OCI-LY1 (cell line): ENCODE results near the gene ST3GAL3.

Source experiments
- H2AFZ ChIP-seq: fragments of 200-600 bp; sonication (generic), shearing (Covaris generic); 2 replicates; pipeline ENCODE4 v1.6.0; 2014; ENCODE audit warnings: antibody characterized with exemption, mild to moderate bottlenecking, low read length
- H3F3A ChIP-seq: fragments of 200-600 bp; sonication (generic), shearing (Covaris generic); 2 replicates; pipeline ENCODE4 v1.6.0; 2014; ENCODE audit warnings: mild to moderate bottlenecking, antibody characterized with exemption, low read length, moderate library complexity; ENCODE audit not compliant: insufficient read depth
- H3K27ac ChIP-seq: fragments of 200-600 bp; sonication (generic); 2 replicates; pipeline ENCODE4 v1.5.1; 2014; ENCODE audit warnings: low read length, mixed run types, mild to moderate bottlenecking, low read depth; ENCODE audit not compliant: poor library complexity, severe bottlenecking
- H3K27me3 ChIP-seq: fragments of 200-600 bp; sonication (generic); 2 replicates; pipeline ENCODE4 v1.6.0; 2014; ENCODE audit warnings: antibody characterized with exemption, mild to moderate bottlenecking, low read length, moderate library complexity; ENCODE audit not compliant: insufficient read depth
- H3K36me3 ChIP-seq: fragments of 200-600 bp; sonication (generic); 2 replicates; pipeline ENCODE4 v1.6.1; 2014; ENCODE audit warnings: mild to moderate bottlenecking, antibody characterized with exemption, low read length, moderate library complexity, mixed read lengths; ENCODE audit not compliant: insufficient read depth
- H3K4me1 ChIP-seq: fragments of 200-600 bp; sonication (generic); 2 replicates; pipeline ENCODE4 v1.5.1; 2014; ENCODE audit warnings: mild to moderate bottlenecking, low read length, moderate library complexity; ENCODE audit not compliant: insufficient read depth, severe bottlenecking
- H3K4me2 ChIP-seq: fragments of 200-600 bp; sonication (generic), shearing (Covaris generic); 2 replicates; pipeline ENCODE4 v1.6.1; 2014; ENCODE audit warnings: low read length
- H3K4me3 ChIP-seq: fragments of 200-600 bp; sonication (generic); 2 replicates; pipeline ENCODE4 v1.5.1; 2014; ENCODE audit warnings: low read length, low read depth, mild to moderate bottlenecking, mixed read lengths; ENCODE audit not compliant: poor library complexity, severe bottlenecking
- H3K79me2 ChIP-seq: fragments of 200-600 bp; shearing (Covaris generic); 2 replicates; pipeline ENCODE4 v1.6.1; 2016; ENCODE audit warnings: mixed run types, low read length, mixed read lengths; ENCODE audit not compliant: insufficient read depth
- H3K9ac ChIP-seq: fragments of 200-600 bp; sonication (generic), shearing (Covaris generic); 2 replicates; pipeline ENCODE4 v1.6.1; 2014; ENCODE audit warnings: mild to moderate bottlenecking, low read length, mixed read lengths
- H3K9me2 ChIP-seq: fragments of 200-600 bp; sonication (generic), shearing (Covaris generic); 2 replicates; pipeline ENCODE4 v1.6.1; 2014; ENCODE audit warnings: low read depth, mild to moderate bottlenecking, low read length, mixed read lengths
- H3K9me3 ChIP-seq: fragments of 200-600 bp; shearing (Covaris generic); 2 replicates; pipeline ENCODE4 v1.6.1; 2014; ENCODE audit warnings: low read length, mixed read lengths
- H4K20me1 ChIP-seq: fragments of 200-600 bp; sonication (generic), shearing (Covaris generic); 2 replicates; pipeline ENCODE4 v1.6.0; 2016; ENCODE audit warnings: mild to moderate bottlenecking, low read length; ENCODE audit not compliant: insufficient read depth
- EZH2 ChIP-seq: fragments of 200-600 bp; sonication (generic), shearing (Covaris generic); IDR thresholded peaks from 2 replicates; pipeline ENCODE4 v1.8.0; 2017; ENCODE audit warnings: borderline replicate concordance, mixed run types, mild to moderate bottlenecking, antibody characterized with exemption, low read length, moderate library complexity, mixed read lengths
- TF ChIP-seq, protein P1 (sequence below): fragments of 200-600 bp; sonication (generic), shearing (Covaris generic); IDR thresholded peaks from 2 replicates; pipeline ENCODE4 v1.5.1; 2017; ENCODE audit warnings: mild to moderate bottlenecking, antibody characterized with exemption, low read length, moderate library complexity, mixed read lengths

Gene ST3GAL3

DNA sequence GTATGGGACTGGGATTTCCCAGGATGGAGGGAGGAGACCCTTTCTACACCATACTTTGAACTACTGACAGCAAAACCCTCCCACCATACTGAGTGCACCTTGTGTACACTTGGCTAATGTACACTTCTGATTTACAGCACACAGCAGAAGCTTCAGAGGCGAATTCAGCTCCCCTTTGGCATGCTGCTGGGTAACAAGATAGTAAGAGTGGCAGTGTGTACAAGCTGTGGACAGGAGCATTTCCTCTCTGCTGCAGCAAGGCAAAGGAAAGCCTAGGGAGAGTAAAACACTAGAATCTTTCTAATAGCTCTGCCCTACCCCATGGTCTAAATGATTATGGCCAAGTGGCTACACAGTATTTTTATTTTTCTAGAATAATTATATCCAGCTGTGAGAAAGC lies 142.3 kb downstream of the ST3GAL3 start:
- no peak for TF ChIP-seq EZH2
- TF ChIP-seq, protein P1, sequence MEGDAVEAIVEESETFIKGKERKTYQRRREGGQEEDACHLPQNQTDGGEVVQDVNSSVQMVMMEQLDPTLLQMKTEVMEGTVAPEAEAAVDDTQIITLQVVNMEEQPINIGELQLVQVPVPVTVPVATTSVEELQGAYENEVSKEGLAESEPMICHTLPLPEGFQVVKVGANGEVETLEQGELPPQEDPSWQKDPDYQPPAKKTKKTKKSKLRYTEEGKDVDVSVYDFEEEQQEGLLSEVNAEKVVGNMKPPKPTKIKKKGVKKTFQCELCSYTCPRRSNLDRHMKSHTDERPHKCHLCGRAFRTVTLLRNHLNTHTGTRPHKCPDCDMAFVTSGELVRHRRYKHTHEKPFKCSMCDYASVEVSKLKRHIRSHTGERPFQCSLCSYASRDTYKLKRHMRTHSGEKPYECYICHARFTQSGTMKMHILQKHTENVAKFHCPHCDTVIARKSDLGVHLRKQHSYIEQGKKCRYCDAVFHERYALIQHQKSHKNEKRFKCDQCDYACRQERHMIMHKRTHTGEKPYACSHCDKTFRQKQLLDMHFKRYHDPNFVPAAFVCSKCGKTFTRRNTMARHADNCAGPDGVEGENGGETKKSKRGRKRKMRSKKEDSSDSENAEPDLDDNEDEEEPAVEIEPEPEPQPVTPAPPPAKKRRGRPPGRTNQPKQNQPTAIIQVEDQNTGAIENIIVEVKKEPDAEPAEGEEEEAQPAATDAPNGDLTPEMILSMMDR = no peak
- no peaks in the 10 kb centered on the region for H3K9me2 ChIP-seq
- peaks cover 4% of the 10 kb centered on the region; the same call in 1 of the 2 replicates for H3K36me3 ChIP-seq
- no peaks in the 10 kb centered on the region for H4K20me1 ChIP-seq
- H3K79me2 ChIP-seq = no peaks in the 10 kb centered on the region
- no peaks in the 10 kb centered on the region for H3K9me3 ChIP-seq
- peak overlapping the region; percentile 28; the same call in 1 of the 2 replicates for H3K4me2 ChIP-seq
- H3K9ac ChIP-seq = peak overlapping the region; percentile 5; the same call in 1 of the 2 replicates
- H3K27me3 ChIP-seq = no peaks in the 10 kb centered on the region
- no peak overlapping the region for H3K4me3 ChIP-seq
- H3F3A ChIP-seq = no peaks in the 10 kb centered on the region
- H2AFZ ChIP-seq = no peak overlapping the region
- H3K4me1 ChIP-seq = peaks cover 62% of the 10 kb centered on the region
- H3K27ac ChIP-seq = peak overlapping the region; percentile 77

DNA sequence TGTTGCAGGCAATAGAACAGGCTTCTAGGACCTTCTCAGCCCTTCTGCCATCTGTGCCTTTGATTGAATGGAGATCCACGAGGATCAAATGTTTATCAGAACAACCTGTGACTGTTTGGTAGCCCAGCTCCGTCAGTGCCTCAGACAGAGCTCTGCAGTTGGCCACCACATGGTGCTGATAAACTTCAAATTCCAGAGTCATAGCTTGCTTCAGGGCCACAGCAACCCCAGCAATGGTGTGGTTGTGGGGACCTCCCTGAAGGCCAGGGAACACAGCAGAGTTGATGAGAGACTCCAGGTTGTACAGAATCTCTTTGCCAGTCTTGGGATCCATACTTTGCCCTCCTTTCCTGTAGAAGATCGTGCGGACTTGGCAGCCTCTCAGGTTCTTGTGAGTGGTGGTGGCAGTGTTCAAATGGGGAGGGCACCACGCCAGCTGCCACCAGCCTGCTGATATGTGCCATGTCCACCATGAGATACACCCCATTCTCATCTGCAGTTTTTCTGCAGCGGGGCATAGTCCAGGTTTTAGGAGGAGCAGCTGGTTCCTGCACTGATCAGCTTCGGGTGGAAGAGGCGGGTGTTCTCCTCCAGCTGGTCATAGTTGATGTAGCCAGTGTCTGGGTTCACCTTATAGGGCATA lies 143.4 kb downstream of the ST3GAL3 start:
- no peaks in the 10 kb centered on the region for H4K20me1 ChIP-seq
- no peak overlapping the region for H3K4me3 ChIP-seq
- H3K9me3 ChIP-seq = no peaks in the 10 kb centered on the region
- H2AFZ ChIP-seq = no peak overlapping the region
- H3K27me3 ChIP-seq = no peaks in the 10 kb centered on the region
- H3K36me3 ChIP-seq = peaks cover 8% of the 10 kb centered on the region; the same call in 1 of the 2 replicates
- H3K4me1 ChIP-seq = peaks cover 61% of the 10 kb centered on the region
- H3K9me2 ChIP-seq = no peaks in the 10 kb centered on the region
- H3K4me2 ChIP-seq = no peak overlapping the region
- TF ChIP-seq, protein P1 = no peak
- TF ChIP-seq EZH2 = no peak
- no peak overlapping the region; the same call in 1 of the 2 replicates for H3K9ac ChIP-seq
- no peaks in the 10 kb centered on the region for H3F3A ChIP-seq
- H3K79me2 ChIP-seq = no peaks in the 10 kb centered on the region
- peak overlapping the region; percentile 77 for H3K27ac ChIP-seq

DNA sequence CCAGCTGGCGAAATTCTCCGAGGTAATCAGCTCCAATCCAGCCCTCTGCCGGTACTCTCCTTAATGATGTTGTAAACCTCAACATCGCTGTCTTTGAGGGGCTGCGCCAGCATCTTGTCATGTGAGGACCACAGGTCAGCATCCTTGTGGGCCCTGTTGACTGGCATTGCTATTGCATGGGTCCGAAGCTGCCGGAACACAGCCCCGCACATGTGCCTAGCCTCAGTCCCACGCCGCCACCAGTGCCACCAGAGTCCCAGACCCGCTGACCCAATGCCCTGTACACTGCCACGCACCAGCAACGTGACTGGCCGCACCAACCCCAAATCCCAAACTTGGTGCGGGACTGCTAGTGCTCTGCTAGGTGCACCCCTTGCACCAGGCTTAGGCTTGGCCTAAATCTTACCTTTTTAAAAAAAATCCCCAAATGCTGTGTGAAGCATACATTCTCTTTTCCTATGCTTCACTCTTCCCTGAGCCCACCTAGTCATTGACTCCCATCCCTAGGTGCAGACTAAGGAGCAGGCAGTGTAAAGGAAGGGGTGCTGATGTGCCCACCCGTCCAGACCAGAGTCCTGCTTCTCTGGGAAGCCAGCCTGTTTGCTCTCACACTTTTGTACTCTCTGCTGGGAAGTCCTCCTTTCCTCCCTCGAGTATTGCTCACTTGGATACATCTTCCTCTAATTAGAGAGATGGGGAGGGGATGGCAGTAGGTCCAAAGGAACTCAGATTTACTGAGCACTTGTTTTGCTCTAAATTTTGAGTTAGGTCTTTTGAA lies 144.4 kb downstream of the ST3GAL3 start:
- Histone ChIP-seq H3K27ac (peak overlapping the region; percentile 92), H3K4me2 (no peak overlapping the region), H3K4me3 (no peak overlapping the region), H2AFZ (no peak overlapping the region), H3K4me1 (peaks cover 53% of the 10 kb centered on the region), H3F3A (no peaks in the 10 kb centered on the region), H3K9ac (no peak overlapping the region), H3K9me2 (no peaks in the 10 kb centered on the region), H3K27me3 (no peaks in the 10 kb centered on the region), H3K79me2 (no peaks in the 10 kb centered on the region), H3K36me3 (peaks cover 8% of the 10 kb centered on the region; the same call in 1 of the 2 replicates), H3K9me3 (no peaks in the 10 kb centered on the region), H4K20me1 (no peaks in the 10 kb centered on the region)
- TF ChIP-seq, protein P1 = no peak
